GM12878 (cell line): ENCODE results near the gene CARD11. TPM values are rescaled to one million over a fixed set of nuclear protein-coding genes. Genes with fewer than 3 reads are reported as not detected.

Experiments used
- ATAC-seq: fragments of 200-7000 bp; cut with Tn5 transposase; 3 replicates; pipeline ENCODE4 v1.9.1; 2020; ENCODE audit warnings: mild to moderate bottlenecking, moderate library complexity
- BruUV-seq: library from RNA; stranded (reverse); fragments of 400-500 nt; replicated peaks from 2 replicates; lab custom pipeline; 2021; lab: Mats Ljungman, UMichigan
- CTCF ChIA-PET: fragments of 300-600 bp; sonication (Branson Sonifier 250); formaldehyde crosslinking; extraction: SDS; loops from one replicate; lab custom pipeline; 2021; ENCODE audit warnings: inconsistent platforms; lab: Yijun Ruan, JAX
- POLR2A ChIA-PET: fragments of 350-600 bp; formaldehyde crosslinking; extraction: SDS; loops from one replicate; lab custom pipeline; 2021; ENCODE audit warnings: inconsistent platforms; lab: Charles Lee
- RAD21 ChIA-PET: fragments of 300-600 bp; sonication (Branson Sonifier 250); formaldehyde crosslinking; loops from one replicate; lab custom pipeline; 2023; ENCODE audit warnings: antibody characterized with exemption; ENCODE audit not compliant: unreplicated experiment; lab: Charles Lee
- SMC1A ChIA-PET: fragments of 300-600 bp; sonication (Branson Sonifier 250); formaldehyde crosslinking; loops from one replicate; lab custom pipeline; 2023; ENCODE audit not compliant: unreplicated experiment, uncharacterized antibody; lab: Charles Lee
- DNase-seq: peaks from one replicate; pipeline ENCODE4 v3.0.0-alpha.2; 2011; ENCODE audit warnings: low read depth, low spot score
- FAIRE-seq: peaks from 3 replicates; lab custom pipeline; 2011; peaks lifted over from hg19 to GRCh38; lab: Jason Lieb, UNC
- H2AFZ ChIP-seq: 2 replicates; pipeline ENCODE4 v1.6.0; 2011; ENCODE audit warnings: low read depth, low read length, control low read depth; ENCODE audit not compliant: control insufficient read depth
- H3K27ac ChIP-seq: 2 replicates; pipeline ENCODE4 v1.5.1; 2011; ENCODE audit warnings: control low read depth; ENCODE audit not compliant: control insufficient read depth, insufficient read depth
- H3K27me3 ChIP-seq, 2 experiments: replicated peaks in 1 of 2; 2 replicates each; pipeline versions ENCODE4 v1.6.0 to v1.6.1; 2011; ENCODE audit warnings: low read length in 1 of 2; ENCODE audit not compliant: control insufficient read depth in 2 of 2, insufficient read depth in 2 of 2
- H3K36me3 ChIP-seq, 2 experiments: 2 replicates each; pipeline ENCODE4 v1.5.1; 2011; ENCODE audit warnings: low read length in 1 of 2; ENCODE audit not compliant: control insufficient read depth in 2 of 2, insufficient read depth in 2 of 2
- H3K4me1 ChIP-seq: 2 replicates; pipeline ENCODE4 v1.6.1; 2011; ENCODE audit warnings: mild to moderate bottlenecking, low read length, moderate library complexity, mixed read lengths; ENCODE audit not compliant: control insufficient read depth, insufficient read depth
- H3K4me2 ChIP-seq: 2 replicates; pipeline ENCODE4 v1.6.0; 2011; ENCODE audit warnings: control low read depth; ENCODE audit not compliant: control insufficient read depth, insufficient read depth
- H3K4me3 ChIP-seq: fragments of 200-600 bp; sonication (generic); 2 replicates; pipeline ENCODE4 v1.5.1; 2016
- H3K79me2 ChIP-seq: 2 replicates; pipeline ENCODE4 v1.6.0; 2011; ENCODE audit warnings: low read length; ENCODE audit not compliant: control insufficient read depth, insufficient read depth
- H3K9ac ChIP-seq: 2 replicates; pipeline ENCODE4 v1.8.0; 2011; ENCODE audit warnings: low read length, control low read depth, mixed read lengths; ENCODE audit not compliant: control insufficient read depth, insufficient read depth
- H3K9me3 ChIP-seq: replicated peaks from 3 replicates; pipeline ENCODE4 v1.5.1; 2011; ENCODE audit warnings: mild to moderate bottlenecking, low read length; ENCODE audit not compliant: control insufficient read depth, insufficient read depth
- H4K20me1 ChIP-seq: 2 replicates; pipeline ENCODE4 v1.6.0; 2011; ENCODE audit not compliant: control insufficient read depth, insufficient read depth
- BRCA1 ChIP-seq: IDR thresholded peaks from 2 replicates; pipeline ENCODE4 v1.6.1; 2011; ENCODE audit warnings: low read depth, low read length, improper control_type of control experiment
- CBX3 ChIP-seq: fragments of 200-600 bp; sonication (generic); IDR thresholded peaks from 2 replicates; pipeline ENCODE4 v1.6.1; 2016; ENCODE audit warnings: low read depth, borderline replicate concordance
- DPF2 ChIP-seq: fragments of 450-650 bp; IDR thresholded peaks from 2 replicates; pipeline ENCODE4 v1.6.1; 2017; ENCODE audit warnings: mild to moderate bottlenecking
- EGR1 ChIP-seq, 2 experiments: IDR thresholded peaks; 1 replicate in 1 of 2; 2 replicates in 1 of 2; pipeline ENCODE4 v1.6.1; 2011 to 2012; ENCODE audit warnings: low read depth in 2 of 2, low read length in 2 of 2, borderline replicate concordance in 1 of 2, mild to moderate bottlenecking in 1 of 2, moderate library complexity in 1 of 2
- FOXK2 ChIP-seq: fragments of 450-650 bp; IDR thresholded peaks from 2 replicates; pipeline ENCODE4 v1.6.1; 2017; ENCODE audit warnings: mild to moderate bottlenecking, moderate library complexity
- IKZF1 ChIP-seq: fragments of 450-650 bp; conservative IDR thresholded peaks from 2 replicates; pipeline ENCODE4 v1.6.1; 2017; ENCODE audit warnings: antibody characterized with exemption, mild to moderate bottlenecking
- IKZF2 ChIP-seq, 2 experiments: fragments of 450-650 bp; IDR thresholded peaks; 2 replicates each; pipeline ENCODE4 v1.6.1; 2017; ENCODE audit warnings: mild to moderate bottlenecking in 2 of 2, moderate library complexity in 2 of 2
- MYC ChIP-seq: IDR thresholded peaks from 2 replicates; pipeline ENCODE4 v1.6.1; 2011; ENCODE audit warnings: mild to moderate bottlenecking, low read length, moderate library complexity, inconsistent platforms; ENCODE audit not compliant: insufficient read depth, insufficient replicate concordance, insufficient read length, severe bottlenecking
- NBN ChIP-seq: fragments of 450-650 bp; IDR thresholded peaks from 2 replicates; pipeline ENCODE4 v1.6.1; 2016
- NFIC ChIP-seq: IDR thresholded peaks from 2 replicates; pipeline ENCODE4 v1.6.1; 2012; ENCODE audit warnings: low read depth, mild to moderate bottlenecking, inconsistent platforms, low read length, moderate library complexity
- NFXL1 ChIP-seq: fragments of 450-650 bp; IDR thresholded peaks from 2 replicates; pipeline ENCODE4 v1.6.1; 2017; ENCODE audit warnings: antibody characterized with exemption, mild to moderate bottlenecking, borderline replicate concordance
- PAX5 ChIP-seq: IDR thresholded peaks from 2 replicates; pipeline ENCODE4 v1.6.1; 2011; ENCODE audit warnings: low read depth, low read length, borderline replicate concordance
- POLR2AphosphoS2 ChIP-seq: IDR thresholded peaks from 2 replicates; pipeline ENCODE4 v1.6.1; 2011; ENCODE audit warnings: low read depth, mild to moderate bottlenecking, low read length, improper control_type of control experiment, moderate library complexity
- RCOR1 ChIP-seq: conservative IDR thresholded peaks from 2 replicates; pipeline ENCODE4 v1.6.1; 2012; ENCODE audit warnings: low read depth, low read length, improper control_type of control experiment
- SMAD5 ChIP-seq: IDR thresholded peaks from 2 replicates; pipeline ENCODE4 v1.6.1; 2016; ENCODE audit warnings: antibody characterized with exemption, low read depth
- SP1 ChIP-seq: IDR thresholded peaks from one replicate; pipeline ENCODE4 v1.6.1; 2011; ENCODE audit warnings: low read depth, low read length
- SREBF2 ChIP-seq: IDR thresholded peaks from 2 replicates; pipeline ENCODE4 v1.6.1; 2012; ENCODE audit warnings: mild to moderate bottlenecking, low read length
- SRF ChIP-seq, 2 experiments: IDR thresholded peaks; 2 replicates each; pipeline ENCODE4 v1.6.1; 2011; ENCODE audit warnings: low read depth in 2 of 2, low read length in 2 of 2, mild to moderate bottlenecking in 1 of 2, moderate library complexity in 1 of 2
- YBX1 ChIP-seq: fragments of 450-650 bp; IDR thresholded peaks from 2 replicates; pipeline ENCODE4 v1.6.1; 2016; ENCODE audit warnings: antibody characterized with exemption
- ZNF384 ChIP-seq: IDR thresholded peaks from 2 replicates; pipeline ENCODE4 v1.6.1; 2012; ENCODE audit warnings: low read depth, mild to moderate bottlenecking, low read length, improper control_type of control experiment, borderline replicate concordance
- WGBS: methylation state at CpG from one replicate; pipeline ENCODE4 v1.1.6; 2016; ENCODE audit warnings: low lambda C conversion rate; ENCODE audit not compliant: insufficient replicate concordance, insufficient coverage; ENCODE audit errors: missing lambda C conversion rate; 5-methylcytosine and 5-hydroxymethylcytosine counted together
- in situ Hi-C: fragments of 300-500 bp; cut with MboI; formaldehyde crosslinking; loops from 9 replicates; pipeline ENCODE4 v1.14.3; 2018; ENCODE audit warnings: mixed read lengths
- intact Hi-C: fragments of 100-400 bp; cut with micrococcal nuclease; formaldehyde crosslinking; loops from one replicate; pipeline ENCODE4 v1.14.2; 2022; ENCODE audit not compliant: unreplicated experiment
- polyA plus RNA-seq, 11 experiments: library from polyadenylated mRNA; depleted of rRNA in 4 of 11; unstranded in 6 of 11; stranded (reverse) in 5 of 11; fragments of >200 nt; fragmentation: Nextera tagmentation in 4 of 11; fragmentation: Illumina TruSeq in 1 of 11; extraction: Ambion mirVana in 4 of 11; extraction: Trizol in 1 of 11; gene quantifications; 1 replicate in 1 of 11; 2 replicates in 10 of 11; pipeline versions ENCODE4 v1.2.1 to v1.2.3, GENCODE V29; 2011 to 2016; ENCODE audit warnings: inconsistent platforms in 2 of 11, missing spikeins in 2 of 11, low read depth in 1 of 11
- total RNA-seq, 4 experiments: library from RNA; depleted of rRNA in 3 of 4; stranded (reverse); fragments of >200 nt in 3 of 4; fragmentation: Illumina TruSeq in 1 of 4; extraction: Trizol in 1 of 4; gene quantifications; 2 replicates each; pipeline versions ENCODE4 v1.2.1 to v1.2.3, GENCODE V29; 2013 to 2021
- TF ChIP-seq, protein P1 (sequence below): IDR thresholded peaks from 2 replicates; pipeline ENCODE4 v1.6.1; 2012; ENCODE audit warnings: low read depth, low read length, improper control_type of control experiment
- TF ChIP-seq, protein P2 (sequence below): IDR thresholded peaks from 2 replicates; pipeline ENCODE4 v1.6.1; 2012; ENCODE audit warnings: low read length, inconsistent platforms
- TF ChIP-seq, protein P3 (sequence below): fragments of 450-650 bp; conservative IDR thresholded peaks from 2 replicates; pipeline ENCODE4 v1.6.1; 2017; ENCODE audit warnings: mild to moderate bottlenecking, moderate library complexity

The CARD11 gene
- total and polyA plus RNA-seq, 10 of the 15 experiments (the other 5 are each of a cell fraction or from before 2014, with no cell fraction given), result 0.27 to 72.0 (median 28.4) TPM

DNA sequence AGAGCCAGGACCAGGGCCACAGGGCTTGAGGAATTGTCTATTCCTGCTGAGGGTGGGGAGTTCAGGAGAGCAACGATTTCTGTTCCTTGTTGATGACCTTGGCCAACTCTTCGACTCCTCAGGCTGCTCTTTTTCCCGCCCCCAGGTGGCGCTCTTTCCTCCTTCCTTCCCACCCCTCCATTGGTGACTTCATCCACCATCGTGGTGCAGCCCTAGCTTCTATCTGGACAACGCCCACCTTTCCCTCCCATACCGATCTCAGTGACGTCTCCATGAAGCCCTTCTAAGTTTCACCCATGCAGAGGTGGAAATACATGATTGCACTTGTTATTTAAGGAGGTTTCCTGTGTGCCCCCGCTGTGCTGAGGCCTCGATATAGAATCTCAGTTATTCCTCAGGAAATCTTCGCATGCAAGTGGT is 22.1 kb upstream of the CARD11 start:
- Histone ChIP-seq H2AFZ (peak overlapping the region; percentile 69), H4K20me1 (no peaks in the 10 kb centered on the region), H3K27me3 (no peaks in the 10 kb centered on the region), H3K27ac (no peak overlapping the region), H3K4me3 (peak overlapping the region; percentile 13; the same call in 1 of the 2 replicates), H3K9ac (no peak overlapping the region), H3K4me2 (peak overlapping the region; percentile 61; the same call in 1 of the 2 replicates), H3K4me1 (peaks cover 47% of the 10 kb centered on the region), H3K9me3 (no peaks in the 10 kb centered on the region; the same call in 2 of the 3 replicates), H3K36me3 (no peaks in the 10 kb centered on the region), H3K79me2 (no peaks in the 10 kb centered on the region)
- DNase-seq (no peak), ATAC-seq (peak; percentile 62), FAIRE-seq (peak; percentile 86)
- POLR2A ChIA-PET, result interaction anchor here (1.0 to 3.6 kb wide), 4 partner anchors 25 to 171 kb away, joined by 3 to 15 read pairs (median 4); no protein-coding TSS in a partner anchor
- CTCF ChIA-PET, result interaction anchor here (0.6 to 7.1 kb wide), 27 partner anchors 9 to 395 kb away, joined by 3 to 72 read pairs (median 5); partner anchors contain the start of gene CARD11
- 13% methylated on average over 11 of the region's 11 CpGs for WGBS
- no TSS peak for BruUV-seq
- RAD21 ChIA-PET, result interaction anchor here (1.0 to 4.3 kb wide), 10 partner anchors 8 to 355 kb away, joined by 3 to 38 read pairs (median 8); partner anchors contain the start of gene CARD11
- intact Hi-C loops, result loop anchor here (1.0 kb wide), 1 partner anchor 90 kb away; no protein-coding TSS in a partner anchor
- in situ Hi-C loops, result no loop called here
- SMC1A ChIA-PET, result interaction anchor here (0.7 to 8.7 kb wide), 14 partner anchors 9 to 179 kb away, joined by 3 to 67 read pairs (median 14); no protein-coding TSS in a partner anchor
- TF ChIP-seq, protein P1, sequence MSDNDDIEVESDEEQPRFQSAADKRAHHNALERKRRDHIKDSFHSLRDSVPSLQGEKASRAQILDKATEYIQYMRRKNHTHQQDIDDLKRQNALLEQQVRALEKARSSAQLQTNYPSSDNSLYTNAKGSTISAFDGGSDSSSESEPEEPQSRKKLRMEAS, result no peak
- TF ChIP-seq SREBF2 (no peak), RCOR1 (no peak), NBN (peak; percentile 54; the same call in 1 of the 2 replicates), NFIC (peak; percentile 72; the same call in 1 of the 2 replicates), YBX1 (no peak), SRF (IDR thresholded peaks at IDR 0.05; ENCODE audit: low read depth in 2 of 2, low read length in 2 of 2) (no peak), BRCA1 (no peak), FOXK2 (no peak), IKZF2 (IDR thresholded peaks at IDR 0.05) (peak; percentile 68 to 79; a peak in 3 of 4 replicates), EGR1 (IDR thresholded peaks at IDR 0.05; ENCODE audit: borderline replicate concordance in 1 of 2, low read depth in 2 of 2, low read length in 2 of 2) (peak in 1 of 2 experiments; percentile 83; a peak in 2 of 3 replicates), DPF2 (peak; percentile 44; the same call in 1 of the 2 replicates), ZNF384 (no peak), SMAD5 (no peak), SP1 (peak; percentile 12), PAX5 (peak; percentile 76; the same call in 1 of the 2 replicates), MYC (no peak), POLR2AphosphoS2 (no peak), NFXL1 (no peak), CBX3 (no peak), IKZF1 (peak; percentile 87)
- TF ChIP-seq, protein P2, sequence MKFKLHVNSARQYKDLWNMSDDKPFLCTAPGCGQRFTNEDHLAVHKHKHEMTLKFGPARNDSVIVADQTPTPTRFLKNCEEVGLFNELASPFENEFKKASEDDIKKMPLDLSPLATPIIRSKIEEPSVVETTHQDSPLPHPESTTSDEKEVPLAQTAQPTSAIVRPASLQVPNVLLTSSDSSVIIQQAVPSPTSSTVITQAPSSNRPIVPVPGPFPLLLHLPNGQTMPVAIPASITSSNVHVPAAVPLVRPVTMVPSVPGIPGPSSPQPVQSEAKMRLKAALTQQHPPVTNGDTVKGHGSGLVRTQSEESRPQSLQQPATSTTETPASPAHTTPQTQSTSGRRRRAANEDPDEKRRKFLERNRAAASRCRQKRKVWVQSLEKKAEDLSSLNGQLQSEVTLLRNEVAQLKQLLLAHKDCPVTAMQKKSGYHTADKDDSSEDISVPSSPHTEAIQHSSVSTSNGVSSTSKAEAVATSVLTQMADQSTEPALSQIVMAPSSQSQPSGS, result peak; percentile 76; the same call in 1 of the 2 replicates
- TF ChIP-seq, protein P3, sequence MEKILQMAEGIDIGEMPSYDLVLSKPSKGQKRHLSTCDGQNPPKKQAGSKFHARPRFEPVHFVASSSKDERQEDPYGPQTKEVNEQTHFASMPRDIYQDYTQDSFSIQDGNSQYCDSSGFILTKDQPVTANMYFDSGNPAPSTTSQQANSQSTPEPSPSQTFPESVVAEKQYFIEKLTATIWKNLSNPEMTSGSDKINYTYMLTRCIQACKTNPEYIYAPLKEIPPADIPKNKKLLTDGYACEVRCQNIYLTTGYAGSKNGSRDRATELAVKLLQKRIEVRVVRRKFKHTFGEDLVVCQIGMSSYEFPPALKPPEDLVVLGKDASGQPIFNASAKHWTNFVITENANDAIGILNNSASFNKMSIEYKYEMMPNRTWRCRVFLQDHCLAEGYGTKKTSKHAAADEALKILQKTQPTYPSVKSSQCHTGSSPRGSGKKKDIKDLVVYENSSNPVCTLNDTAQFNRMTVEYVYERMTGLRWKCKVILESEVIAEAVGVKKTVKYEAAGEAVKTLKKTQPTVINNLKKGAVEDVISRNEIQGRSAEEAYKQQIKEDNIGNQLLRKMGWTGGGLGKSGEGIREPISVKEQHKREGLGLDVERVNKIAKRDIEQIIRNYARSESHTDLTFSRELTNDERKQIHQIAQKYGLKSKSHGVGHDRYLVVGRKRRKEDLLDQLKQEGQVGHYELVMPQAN, result no peak
